HG03139 (cell line): ENCODE results near the gene LCE2B.
"Not testable (repeated sequence)": the region's sequence is repeated elsewhere in the genome, so short reads cannot be mapped to it uniquely, and the experiment has no call there.

ENCODE experiments used
- ATAC-seq: cut with Tn5 transposase; IDR thresholded peaks from one replicate; pipeline ENCODE4 v1.9.1; 2021; ENCODE audit not compliant: unreplicated experiment

The LCE2B gene

GRCh38 chr1:152685823-152686222, at the start of gene LCE2B:
Gene LCE2B, plus strand, starts transcription at chr1:152686123. Its CDS starts 721 bp downstream, at chr1:152686844.
- ATAC-seq = not testable (repeated sequence)

- ATAC-seq = no peak
Observed at GRCh38 chr1:152640351-152640750, 45.6 kb upstream of the LCE2B start.

GRCh38 chr1:152643945-152644344, 42.0 kb upstream of the LCE2B start:
- no peak for ATAC-seq

GRCh38 chr1:152645146-152645545, 40.8 kb upstream of the LCE2B start:
- ATAC-seq = no peak

GRCh38 chr1:152646656-152647055, 39.3 kb upstream of the LCE2B start:
- ATAC-seq = no peak

- ATAC-seq = no peak
Observed at GRCh38 chr1:152654110-152654509, 31.8 kb upstream of the LCE2B start.

- no peak for ATAC-seq
Observed at GRCh38 chr1:152656459-152656858, 29.5 kb upstream of the LCE2B start.

GRCh38 chr1:152657677-152658076, 28.2 kb upstream of the LCE2B start:
- no peak for ATAC-seq

- no peak for ATAC-seq
Observed at GRCh38 chr1:152658649-152659048, 27.3 kb upstream of the LCE2B start.

- no peak for ATAC-seq
Observed at GRCh38 chr1:152663098-152663497, 22.8 kb upstream of the LCE2B start, which contains the start of gene LCE2D. Gene LCE2D, plus strand, starts transcription at chr1:152663380. Its CDS starts 726 bp downstream, at chr1:152664106.

GRCh38 chr1:152666171-152666570, 19.8 kb upstream of the LCE2B start:
- ATAC-seq = not testable (repeated sequence)

- ATAC-seq = no peak
Observed at GRCh38 chr1:152667648-152668047, 18.3 kb upstream of the LCE2B start.

GRCh38 chr1:152673016-152673415, 12.9 kb upstream of the LCE2B start:
- no peak for ATAC-seq

GRCh38 chr1:152674983-152675382, 10.9 kb upstream of the LCE2B start, which contains the start of gene LCE2C:
Gene LCE2C, plus strand, starts transcription at chr1:152675279. Its CDS starts 737 bp downstream, at chr1:152676016.
- not testable (repeated sequence) for ATAC-seq

- ATAC-seq = no peak
Observed at GRCh38 chr1:152679459-152679858, 6.5 kb upstream of the LCE2B start.

GRCh38 chr1:152681616-152682015, 4.3 kb upstream of the LCE2B start:
- ATAC-seq = no peak

- ATAC-seq = no peak
Observed at GRCh38 chr1:152683846-152684245, 2.1 kb upstream of the LCE2B start.

GRCh38 chr1:152697701-152698600, 12.0 kb downstream of the LCE2B start, which contains the start of gene LCE2A:
Gene LCE2A, plus strand, starts transcription at chr1:152698345. Its CDS starts 557 bp downstream, at chr1:152698902.
- no peak for ATAC-seq

GRCh38 chr1:152699746-152700145, 13.8 kb downstream of the LCE2B start:
- no peak for ATAC-seq

GRCh38 chr1:152707860-152708259, 21.9 kb downstream of the LCE2B start, which contains the start of gene LCE4A:
Gene LCE4A, plus strand, starts transcription at chr1:152708160. Its CDS starts 916 bp downstream, at chr1:152709076.
- no peak for ATAC-seq

- ATAC-seq = no peak
Observed at GRCh38 chr1:152718238-152718637, 32.3 kb downstream of the LCE2B start.

- no peak for ATAC-seq
Observed at GRCh38 chr1:152725261-152725660, 39.3 kb downstream of the LCE2B start.
